CD4-positive, CD25-positive, alpha-beta regulatory T cell (primary cell): ENCODE results near the gene CDH13. TPM values are rescaled to one million over a fixed set of nuclear protein-coding genes. Genes with fewer than 3 reads are reported as not detected.

Experiments
- ATAC-seq, 2 donors: fragments of 150-1000 bp; cut with Tn5 transposase; one replicate each; pipeline ENCODE4 v1.10.0; 2021; ENCODE audit warnings: low read depth in 2 of 2, moderate number of reproducible peaks in 2 of 2, moderate library complexity in 1 of 2
- DNase-seq, 3 donors: peaks; one replicate each; pipeline versions ENCODE4 v3.0.0 to v3.0.0-alpha.2; 2012 to 2022; ENCODE audit warnings: mixed read lengths in 1 of 3
- H3K27ac ChIP-seq: one replicate; pipeline ENCODE4 v1.7.0; 2013; ENCODE audit warnings: mild to moderate bottlenecking, low read length; ENCODE audit not compliant: insufficient read depth, poor library complexity, severe bottlenecking
- H3K27me3 ChIP-seq: one replicate; pipeline ENCODE4 v1.7.0; 2013; ENCODE audit warnings: low read length; ENCODE audit not compliant: control insufficient read depth, insufficient read depth
- H3K36me3 ChIP-seq: one replicate; pipeline ENCODE4 v1.7.0; 2013; ENCODE audit warnings: mild to moderate bottlenecking, low read length, moderate library complexity; ENCODE audit not compliant: control insufficient read depth, insufficient read depth
- H3K4me1 ChIP-seq: 2 replicates; pipeline ENCODE4 v1.7.0; 2013; ENCODE audit warnings: mild to moderate bottlenecking, low read length; ENCODE audit not compliant: insufficient read depth, control insufficient read depth, poor library complexity, severe bottlenecking
- H3K4me3 ChIP-seq: one replicate; pipeline ENCODE4 v1.7.0; 2013; ENCODE audit warnings: low read depth, mild to moderate bottlenecking, low read length, moderate library complexity
- H3K9me3 ChIP-seq, 2 experiments: 1 replicate in 1 of 2; 2 replicates in 1 of 2; pipeline ENCODE4 v1.7.0; 2013; ENCODE audit warnings: low read length in 2 of 2, mild to moderate bottlenecking in 1 of 2, moderate library complexity in 1 of 2; ENCODE audit not compliant: control insufficient read depth in 2 of 2
- H3K27ac Mint-ChIP-seq, 3 donors: one replicate each; pipeline ENCODE4 v1.8.0; 2020 to 2022; ENCODE audit warnings: mild to moderate bottlenecking in 3 of 3, mixed read lengths in 3 of 3, moderate library complexity in 2 of 3
- H3K27me3 Mint-ChIP-seq: one replicate; pipeline ENCODE4 v1.8.0; 2022; ENCODE audit warnings: mild to moderate bottlenecking, mixed read lengths
- H3K36me3 Mint-ChIP-seq: one replicate; pipeline ENCODE4 v1.8.0; 2020; ENCODE audit warnings: mixed read lengths
- H3K4me1 Mint-ChIP-seq, 4 donors: one replicate each; pipeline ENCODE4 v1.8.0; 2020 to 2022; ENCODE audit warnings: mixed read lengths in 4 of 4, mild to moderate bottlenecking in 1 of 4
- H3K4me3 Mint-ChIP-seq, 4 donors: one replicate each; pipeline ENCODE4 v1.8.0; 2020 to 2022; ENCODE audit warnings: mild to moderate bottlenecking in 4 of 4, mixed read lengths in 4 of 4, moderate library complexity in 3 of 4
- H3K9me3 Mint-ChIP-seq, 7 donors: one replicate each; pipeline ENCODE4 v1.8.0; 2020 to 2022; ENCODE audit warnings: mixed read lengths in 7 of 7, mild to moderate bottlenecking in 3 of 7, moderate library complexity in 2 of 7
- polyA plus RNA-seq, 4 donors: library from polyadenylated mRNA; unstranded; fragments of 300-500 nt; fragmentation: Illumina TruSeq; gene quantifications; one replicate each; pipeline ENCODE4 v1.2.3, GENCODE V29; 2021
- total RNA-seq: library from RNA; stranded (reverse); gene quantifications from one replicate; pipeline ENCODE4 v1.2.3, GENCODE V29; 2022

Gene CDH13
- total and polyA plus RNA-seq, 5 donors from 2014 or later, result not detected

DNA sequence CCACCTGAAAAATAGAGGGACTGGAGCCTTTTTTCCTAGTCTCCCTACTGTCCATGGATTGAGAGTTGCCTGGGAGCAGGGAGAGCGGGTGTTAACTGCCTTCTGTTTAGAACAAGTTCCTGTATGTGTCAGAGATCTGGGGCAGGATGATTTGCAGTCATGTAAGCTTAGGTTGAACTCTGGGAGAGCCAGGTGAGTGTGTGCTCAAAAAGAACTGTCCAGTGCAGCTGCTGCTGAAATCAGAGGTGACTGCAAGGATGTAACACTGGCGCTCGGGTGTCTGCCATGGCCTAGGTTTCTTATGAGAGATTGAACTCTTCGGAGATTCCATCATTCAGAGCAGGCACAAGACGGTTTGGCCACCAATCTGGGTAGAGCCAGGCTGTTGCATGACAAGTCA lies 432.5 kb downstream of the CDH13 start:
- H3K4me3 Mint-ChIP-seq, result no peak overlapping the region
- no peaks in the 10 kb centered on the region for H3K36me3 ChIP-seq
- no peaks in the 10 kb centered on the region for H3K36me3 Mint-ChIP-seq

DNA sequence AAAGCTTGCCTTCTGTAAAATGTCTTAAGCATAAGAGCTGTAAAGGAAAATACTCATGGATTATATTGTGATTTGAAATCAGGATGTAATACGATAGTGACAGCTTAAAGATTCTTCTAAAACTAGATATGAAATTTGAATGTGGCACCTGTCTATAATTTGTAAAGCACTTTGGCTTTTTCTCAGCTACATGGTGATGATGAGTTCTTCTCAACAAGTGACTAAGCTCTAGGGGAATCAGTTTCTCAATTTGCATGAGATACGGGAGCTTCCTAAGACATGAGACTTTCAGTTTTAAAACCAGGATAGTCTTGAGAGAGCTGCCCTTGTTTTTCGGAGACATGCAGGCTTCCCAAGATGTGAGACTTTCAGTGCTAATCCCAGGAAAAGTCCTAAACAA lies 439.2 kb downstream of the CDH13 start:
- H3K27ac Mint-ChIP-seq, result no peak overlapping the region
- H3K4me3 Mint-ChIP-seq, result no peak overlapping the region
- no peak overlapping the region for H3K4me3 ChIP-seq
- no peaks in the 10 kb centered on the region for H3K27me3 Mint-ChIP-seq
- H3K9me3 ChIP-seq, result no peaks in the 10 kb centered on the region
- no peaks in the 10 kb centered on the region for H3K36me3 Mint-ChIP-seq
- H3K36me3 ChIP-seq, result no peaks in the 10 kb centered on the region
- H3K4me1 ChIP-seq, result no peaks in the 10 kb centered on the region
- no peak overlapping the region for H3K27ac ChIP-seq
- H3K9me3 Mint-ChIP-seq, result peaks cover 2 to 16% (median 11%) of the 10 kb centered on the region in 7 donors
- DNase-seq (no peak), ATAC-seq (no peak)
- no peaks in the 10 kb centered on the region for H3K27me3 ChIP-seq
- no peaks in the 10 kb centered on the region for H3K4me1 Mint-ChIP-seq

More for the DNA sequence above, 432.5 kb downstream of the CDH13 start:
- no peaks in the 10 kb centered on the region for H3K4me1 ChIP-seq
- Mint-ChIP-seq H3K27me3 (no peaks in the 10 kb centered on the region), H3K4me1 (no peaks in the 10 kb centered on the region), H3K9me3 (peaks cover 0 to 9% (median 3%) of the 10 kb centered on the region in 7 donors), H3K27ac (no peak overlapping the region)
- H3K9me3 ChIP-seq, result no peaks in the 10 kb centered on the region
- H3K27ac ChIP-seq, result no peak overlapping the region
- DNase-seq (no peak), ATAC-seq (no peak)
- no peak overlapping the region for H3K4me3 ChIP-seq
- no peaks in the 10 kb centered on the region for H3K27me3 ChIP-seq

- no peaks in the 10 kb centered on the region for H3K9me3 ChIP-seq
- peaks cover 2 to 16% (median 8%) of the 10 kb centered on the region in 7 donors for H3K9me3 Mint-ChIP-seq
These were observed 440.1 kb downstream of the CDH13 start for GRCh38 chr16:83066881-83067280.

GRCh38 chr16:83068686-83069085 lies 441.9 kb downstream of the CDH13 start:
- H3K36me3 Mint-ChIP-seq, result no peaks in the 10 kb centered on the region
- Histone ChIP-seq H3K27me3 (no peaks in the 10 kb centered on the region), H3K36me3 (no peaks in the 10 kb centered on the region), H3K9me3 (no peaks in the 10 kb centered on the region), H3K4me1 (no peaks in the 10 kb centered on the region), H3K4me3 (no peak overlapping the region), H3K27ac (no peak overlapping the region)
- H3K4me3 Mint-ChIP-seq, result no peak overlapping the region
- ATAC-seq, result no peak
- no peaks in the 10 kb centered on the region for H3K27me3 Mint-ChIP-seq
- no peaks in the 10 kb centered on the region for H3K4me1 Mint-ChIP-seq
- H3K9me3 Mint-ChIP-seq, result peaks cover 2 to 13% (median 8%) of the 10 kb centered on the region in 7 donors
- no peak for DNase-seq
- H3K27ac Mint-ChIP-seq, result no peak overlapping the region

More at GRCh38 chr16:83066881-83067280, 440.1 kb downstream of the CDH13 start:
- DNase-seq (no peak), ATAC-seq (no peak)
- H3K4me3 Mint-ChIP-seq, result no peak overlapping the region
- no peaks in the 10 kb centered on the region for H3K36me3 Mint-ChIP-seq
- no peak overlapping the region for H3K27ac ChIP-seq
- no peak overlapping the region for H3K27ac Mint-ChIP-seq
- no peaks in the 10 kb centered on the region for H3K4me1 Mint-ChIP-seq
- H3K27me3 ChIP-seq, result no peaks in the 10 kb centered on the region
- no peaks in the 10 kb centered on the region for H3K4me1 ChIP-seq
- H3K36me3 ChIP-seq, result no peaks in the 10 kb centered on the region
- no peaks in the 10 kb centered on the region for H3K27me3 Mint-ChIP-seq
- H3K4me3 ChIP-seq, result no peak overlapping the region

GRCh38 chr16:83070416-83071209 lies 443.8 kb downstream of the CDH13 start:
- Mint-ChIP-seq H3K4me1 (no peaks in the 10 kb centered on the region), H3K36me3 (no peaks in the 10 kb centered on the region), H3K4me3 (no peak overlapping the region), H3K27me3 (no peaks in the 10 kb centered on the region), H3K27ac (no peak overlapping the region), H3K9me3 (peaks cover 2 to 12% (median 7%) of the 10 kb centered on the region in 7 donors)
- Histone ChIP-seq H3K9me3 (no peaks in the 10 kb centered on the region), H3K4me3 (no peak overlapping the region), H3K4me1 (no peaks in the 10 kb centered on the region), H3K27ac (no peak overlapping the region), H3K36me3 (no peaks in the 10 kb centered on the region), H3K27me3 (no peaks in the 10 kb centered on the region)
- DNase-seq (no peak), ATAC-seq (no peak)

GRCh38 chr16:83075956-83076355 lies 449.2 kb downstream of the CDH13 start:
- H3K4me1 ChIP-seq, result no peaks in the 10 kb centered on the region
- DNase-seq (no peak), ATAC-seq (no peak)
- H3K9me3 ChIP-seq, result no peaks in the 10 kb centered on the region
- no peak overlapping the region for H3K27ac Mint-ChIP-seq
- H3K36me3 Mint-ChIP-seq, result no peaks in the 10 kb centered on the region
- H3K27me3 ChIP-seq, result no peaks in the 10 kb centered on the region
- H3K4me3 Mint-ChIP-seq, result no peak overlapping the region
- no peak overlapping the region for H3K27ac ChIP-seq
- no peaks in the 10 kb centered on the region for H3K36me3 ChIP-seq
- H3K27me3 Mint-ChIP-seq, result no peaks in the 10 kb centered on the region
- no peaks in the 10 kb centered on the region for H3K4me1 Mint-ChIP-seq
- H3K4me3 ChIP-seq, result no peak overlapping the region
- H3K9me3 Mint-ChIP-seq, result peaks cover 0 to 9% (median 2%) of the 10 kb centered on the region in 7 donors

DNA sequence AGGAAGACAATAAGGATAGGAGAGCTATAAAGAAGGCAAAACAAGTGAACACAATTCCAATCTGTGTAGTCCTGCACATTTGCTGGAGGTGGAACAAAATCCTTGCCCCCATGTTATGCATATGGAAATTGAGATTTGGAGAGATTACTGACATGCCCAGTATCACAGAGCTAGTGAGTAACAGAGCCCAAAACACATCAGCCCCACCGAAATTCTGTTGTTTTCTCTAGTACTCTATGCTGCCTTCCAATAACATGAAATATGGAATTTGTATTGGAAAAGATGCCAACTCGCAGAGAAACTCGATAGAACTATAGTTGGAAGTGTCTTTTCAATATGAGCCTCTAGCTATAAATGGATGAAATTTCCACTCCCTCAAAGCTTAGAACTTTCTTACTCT lies 456.6 kb downstream of the CDH13 start:
- no peaks in the 10 kb centered on the region for H3K27me3 ChIP-seq
- no peak overlapping the region for H3K27ac ChIP-seq
- H3K9me3 Mint-ChIP-seq, result peaks cover 0 to 10% (median 6%) of the 10 kb centered on the region in 7 donors
- H3K4me3 Mint-ChIP-seq, result no peak overlapping the region
- no peaks in the 10 kb centered on the region for H3K36me3 Mint-ChIP-seq
- ATAC-seq (no peak), DNase-seq (no peak)
- H3K27me3 Mint-ChIP-seq, result no peaks in the 10 kb centered on the region
- H3K4me1 ChIP-seq, result no peaks in the 10 kb centered on the region
- H3K4me3 ChIP-seq, result no peak overlapping the region
- H3K9me3 ChIP-seq, result no peaks in the 10 kb centered on the region
- no peaks in the 10 kb centered on the region for H3K36me3 ChIP-seq
- H3K27ac Mint-ChIP-seq, result no peak overlapping the region
- H3K4me1 Mint-ChIP-seq, result no peaks in the 10 kb centered on the region

DNA sequence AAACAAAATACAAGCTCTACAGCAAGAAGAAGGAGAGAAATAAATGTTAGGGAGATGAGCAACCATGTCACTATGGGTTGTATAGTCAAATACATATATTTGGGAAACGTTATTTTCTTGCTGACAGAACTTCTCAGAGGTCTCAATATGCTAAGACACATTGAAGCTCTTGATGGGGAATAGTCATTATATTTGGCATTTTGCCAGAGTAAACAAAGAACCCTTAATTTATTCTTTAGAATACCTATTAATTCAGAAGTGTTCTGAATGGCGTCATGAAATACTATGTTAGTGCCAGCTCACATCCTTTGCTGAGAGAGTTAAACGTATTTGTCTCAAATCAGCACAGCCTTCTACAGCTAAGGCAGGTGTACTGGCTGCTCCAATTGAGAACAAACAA lies 458.9 kb downstream of the CDH13 start:
- no peak overlapping the region for H3K27ac ChIP-seq
- no peak overlapping the region for H3K4me3 Mint-ChIP-seq
- no peaks in the 10 kb centered on the region for H3K36me3 Mint-ChIP-seq
- H3K36me3 ChIP-seq, result no peaks in the 10 kb centered on the region
- H3K4me1 Mint-ChIP-seq, result no peaks in the 10 kb centered on the region
- ATAC-seq (no peak), DNase-seq (no peak)
- H3K27me3 ChIP-seq, result no peaks in the 10 kb centered on the region
- H3K4me3 ChIP-seq, result no peak overlapping the region
- H3K27me3 Mint-ChIP-seq, result peaks cover 3% of the 10 kb centered on the region
- H3K27ac Mint-ChIP-seq, result no peak overlapping the region
- H3K9me3 ChIP-seq, result no peaks in the 10 kb centered on the region
- H3K4me1 ChIP-seq, result no peaks in the 10 kb centered on the region
- peaks cover 0 to 10% (median 5%) of the 10 kb centered on the region in 7 donors for H3K9me3 Mint-ChIP-seq
